Nephron progenitor cell (in vitro differentiated cells): ENCODE results near the gene COL4A2.

Experiments
- DNase-seq: peaks from one replicate; pipeline ENCODE4 v3.0.0; 2021
- H3K27ac Mint-ChIP-seq: 2 replicates; pipeline ENCODE4 v1.8.0; 2021; ENCODE audit warnings: mild to moderate bottlenecking, moderate library complexity, mixed read lengths
- H3K27me3 Mint-ChIP-seq: 2 replicates; pipeline ENCODE4 v1.8.0; 2021; ENCODE audit warnings: mild to moderate bottlenecking, low read depth, mixed read lengths; ENCODE audit not compliant: poor library complexity
- H3K36me3 Mint-ChIP-seq: 2 replicates; pipeline ENCODE4 v1.8.0; 2021; ENCODE audit warnings: low read depth, mixed read lengths
- H3K4me1 Mint-ChIP-seq: 2 replicates; pipeline ENCODE4 v1.8.0; 2021; ENCODE audit warnings: mixed read lengths
- H3K4me3 Mint-ChIP-seq: 2 replicates; pipeline ENCODE4 v1.8.0; 2021; ENCODE audit warnings: mild to moderate bottlenecking, moderate library complexity, mixed read lengths
- H3K9me3 Mint-ChIP-seq: 2 replicates; pipeline ENCODE4 v1.8.0; 2021; ENCODE audit warnings: mild to moderate bottlenecking, moderate library complexity, mixed read lengths
- TF ChIP-seq, protein P1 (sequence below): fragments of 200-600 bp; sonication (generic); IDR thresholded peaks from 2 replicates; pipeline ENCODE4 v1.5.0; 2021; ENCODE audit warnings: antibody characterized with exemption

The COL4A2 gene

DNA sequence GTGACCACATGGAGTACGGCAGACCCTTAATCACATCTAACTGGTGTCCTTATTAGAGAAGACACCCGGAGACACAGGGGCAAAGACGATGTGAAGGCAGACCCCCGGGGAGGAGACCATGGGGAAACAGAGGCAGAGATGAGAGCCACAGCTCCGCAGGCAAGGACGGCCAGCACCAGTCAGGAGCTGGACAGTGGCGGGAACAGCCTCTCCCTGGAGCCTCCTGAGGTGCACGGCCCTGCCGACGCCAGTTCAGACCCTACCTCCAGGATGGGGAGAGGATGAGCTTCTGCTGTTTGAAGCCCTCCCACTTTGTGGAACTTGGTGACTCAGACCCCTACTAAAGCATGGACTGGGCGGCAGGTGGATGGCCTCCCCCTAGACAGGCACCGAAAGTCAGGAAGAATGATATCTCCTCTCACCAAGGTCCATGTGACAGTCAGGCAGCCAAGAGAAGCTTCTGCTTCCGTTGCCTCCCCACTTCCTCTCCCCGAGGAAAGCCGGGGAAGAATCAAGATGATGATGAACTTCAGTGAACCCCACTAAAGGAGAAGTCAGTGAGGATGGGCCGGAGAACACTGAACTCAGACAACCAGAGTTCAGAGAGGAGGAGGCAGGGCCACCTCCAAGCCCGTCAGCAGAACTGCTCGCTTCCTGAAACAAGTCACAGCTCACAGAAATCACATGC, 229.1 kb downstream of the COL4A2 start:
- H3K27ac Mint-ChIP-seq = no peak overlapping the region
- TF ChIP-seq, protein P1, sequence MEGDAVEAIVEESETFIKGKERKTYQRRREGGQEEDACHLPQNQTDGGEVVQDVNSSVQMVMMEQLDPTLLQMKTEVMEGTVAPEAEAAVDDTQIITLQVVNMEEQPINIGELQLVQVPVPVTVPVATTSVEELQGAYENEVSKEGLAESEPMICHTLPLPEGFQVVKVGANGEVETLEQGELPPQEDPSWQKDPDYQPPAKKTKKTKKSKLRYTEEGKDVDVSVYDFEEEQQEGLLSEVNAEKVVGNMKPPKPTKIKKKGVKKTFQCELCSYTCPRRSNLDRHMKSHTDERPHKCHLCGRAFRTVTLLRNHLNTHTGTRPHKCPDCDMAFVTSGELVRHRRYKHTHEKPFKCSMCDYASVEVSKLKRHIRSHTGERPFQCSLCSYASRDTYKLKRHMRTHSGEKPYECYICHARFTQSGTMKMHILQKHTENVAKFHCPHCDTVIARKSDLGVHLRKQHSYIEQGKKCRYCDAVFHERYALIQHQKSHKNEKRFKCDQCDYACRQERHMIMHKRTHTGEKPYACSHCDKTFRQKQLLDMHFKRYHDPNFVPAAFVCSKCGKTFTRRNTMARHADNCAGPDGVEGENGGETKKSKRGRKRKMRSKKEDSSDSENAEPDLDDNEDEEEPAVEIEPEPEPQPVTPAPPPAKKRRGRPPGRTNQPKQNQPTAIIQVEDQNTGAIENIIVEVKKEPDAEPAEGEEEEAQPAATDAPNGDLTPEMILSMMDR = no peak
- no peak for DNase-seq

GRCh38 chr13:110538632-110539031, 231.5 kb downstream of the COL4A2 start:
- Mint-ChIP-seq H3K36me3 (peaks cover 4% of the 10 kb centered on the region), H3K27me3 (no peaks in the 10 kb centered on the region), H3K4me1 (peaks cover 63% of the 10 kb centered on the region), H3K27ac (no peak overlapping the region), H3K9me3 (peaks cover 3% of the 10 kb centered on the region), H3K4me3 (no peak overlapping the region)
- no peak for DNase-seq
- TF ChIP-seq, protein P1 = no peak

More for the DNA sequence above, 229.1 kb downstream of the COL4A2 start:
- H3K9me3 Mint-ChIP-seq = no peaks in the 10 kb centered on the region
- H3K4me1 Mint-ChIP-seq = peaks cover 52% of the 10 kb centered on the region
- H3K36me3 Mint-ChIP-seq = no peaks in the 10 kb centered on the region
- H3K4me3 Mint-ChIP-seq = no peak overlapping the region
- no peaks in the 10 kb centered on the region for H3K27me3 Mint-ChIP-seq

GRCh38 chr13:110539894-110540293, 232.8 kb downstream of the COL4A2 start:
- H3K9me3 Mint-ChIP-seq = peaks cover 16% of the 10 kb centered on the region
- no peak overlapping the region for H3K4me3 Mint-ChIP-seq
- H3K36me3 Mint-ChIP-seq = peaks cover 15% of the 10 kb centered on the region
- peaks cover 54% of the 10 kb centered on the region for H3K4me1 Mint-ChIP-seq
- TF ChIP-seq, protein P1 = no peak
- no peaks in the 10 kb centered on the region for H3K27me3 Mint-ChIP-seq
- DNase-seq = no peak
- no peak overlapping the region for H3K27ac Mint-ChIP-seq

GRCh38 chr13:110540871-110541525, 233.9 kb downstream of the COL4A2 start:
- peak overlapping the region; percentile 92 for H3K27ac Mint-ChIP-seq
- TF ChIP-seq, protein P1 = no peak
- peaks cover 3% of the 10 kb centered on the region for H3K27me3 Mint-ChIP-seq
- peaks cover 50% of the 10 kb centered on the region for H3K4me1 Mint-ChIP-seq
- H3K9me3 Mint-ChIP-seq = peaks cover 25% of the 10 kb centered on the region
- no peak overlapping the region for H3K4me3 Mint-ChIP-seq
- H3K36me3 Mint-ChIP-seq = peaks cover 26% of the 10 kb centered on the region
- peak; percentile 38 for DNase-seq

DNA sequence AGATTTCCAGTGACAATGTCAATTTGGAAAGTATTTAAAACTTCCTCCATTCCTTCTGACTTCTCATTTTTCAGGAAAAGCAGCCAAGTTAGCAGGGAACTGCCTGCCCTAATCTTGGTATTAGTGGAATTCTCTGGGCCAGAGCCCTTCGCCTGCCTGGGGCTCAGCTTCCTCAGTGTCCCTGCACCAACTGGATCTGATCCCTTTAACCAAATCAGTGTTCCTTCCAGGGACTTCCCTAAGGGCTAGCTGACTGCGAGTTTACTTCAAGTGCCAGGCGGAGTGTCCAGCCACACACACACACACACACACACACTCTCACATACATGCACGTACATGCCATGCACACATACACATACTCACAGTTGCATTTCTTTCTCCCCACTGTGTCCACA, 234.4 kb downstream of the COL4A2 start:
- peak overlapping the region; percentile 92 for H3K27ac Mint-ChIP-seq
- no peak overlapping the region for H3K4me3 Mint-ChIP-seq
- peaks cover 28% of the 10 kb centered on the region for H3K9me3 Mint-ChIP-seq
- TF ChIP-seq, protein P1 = no peak
- peaks cover 3% of the 10 kb centered on the region for H3K27me3 Mint-ChIP-seq
- DNase-seq = no peak
- H3K4me1 Mint-ChIP-seq = peaks cover 45% of the 10 kb centered on the region
- H3K36me3 Mint-ChIP-seq = peaks cover 29% of the 10 kb centered on the region
